Heart left ventricle (tissue), 16 donors: ENCODE data around the gene C4orf33. TPM values are rescaled to one million over a fixed set of nuclear protein-coding genes. Genes with fewer than 3 reads are reported as not detected.

Source experiments
- ATAC-seq, 4 donors: fragments of 200-7000 bp; cut with Tn5 transposase; one replicate each; pipeline ENCODE4 v1.9.1; 2020 to 2022; ENCODE audit warnings: moderate library complexity in 4 of 4, mild to moderate bottlenecking in 3 of 4, moderate number of reproducible peaks in 1 of 4
- DNase-seq, 5 donors: peaks; one replicate each; pipeline ENCODE4 v3.0.0-alpha.2; 2020
- H3K27ac ChIP-seq, 12 donors: fragments of 200-600 bp; sonication (generic) in 4 of 12; one replicate each; pipeline versions ENCODE4 v1.5.0 to v1.8.0; 2016 to 2022; ENCODE audit warnings: mild to moderate bottlenecking in 2 of 12
- H3K27me3 ChIP-seq, 9 donors: fragments of 200-600 bp; sonication (generic) in 2 of 9; one replicate each; pipeline versions ENCODE4 v1.5.1 to v1.8.0; 2016 to 2022; ENCODE audit warnings: mild to moderate bottlenecking in 3 of 9
- H3K36me3 ChIP-seq, 9 donors: fragments of 200-600 bp; sonication (generic) in 2 of 9; one replicate each; pipeline versions ENCODE4 v1.5.0 to v1.8.0; 2018 to 2022; ENCODE audit warnings: mild to moderate bottlenecking in 2 of 9
- H3K4me1 ChIP-seq, 12 donors: fragments of 200-600 bp; sonication (generic) in 4 of 12; one replicate each; pipeline versions ENCODE4 v1.5.0 to v1.8.0; 2016 to 2022; ENCODE audit warnings: mild to moderate bottlenecking in 3 of 12
- H3K4me3 ChIP-seq, 12 donors: fragments of 200-600 bp; sonication (generic) in 4 of 12; one replicate each; pipeline versions ENCODE4 v1.5.0 to v1.8.0; 2017 to 2022; ENCODE audit warnings: mild to moderate bottlenecking in 9 of 12, moderate library complexity in 4 of 12
- H3K9me3 ChIP-seq, 12 donors: fragments of 200-600 bp; sonication (generic) in 4 of 12; one replicate each; pipeline versions ENCODE4 v1.5.0 to v1.8.0; 2016 to 2022; ENCODE audit warnings: mild to moderate bottlenecking in 1 of 12
- POLR2A ChIP-seq, 2 donors: fragments of 450-650 bp; IDR thresholded peaks; one replicate each; pipeline ENCODE4 v1.6.1; 2017; ENCODE audit warnings: antibody characterized with exemption in 2 of 2, mild to moderate bottlenecking in 2 of 2, moderate library complexity in 2 of 2
- WGBS, 4 donors: extraction: QIAGEN DNeasy Blood & Tissue Kit in 2 of 4; methylation state at CpG; one replicate each; pipeline versions ENCODE4 v1.1.5 to v1.1.7; 2013 to 2018; 5-methylcytosine and 5-hydroxymethylcytosine counted together
- intact Hi-C, 10 donors: fragments of 100-400 bp; cut with DNase I; formaldehyde crosslinking; loops; one replicate each; pipeline versions ENCODE4 v1.11.1 to v1.14.2; 2022
- long read RNA-seq, 3 donors: library from polyadenylated mRNA; unstranded; transcript quantifications; one replicate each; pipeline ENCODE4 v2.0.0, GENCODE V29; 2020 to 2021
- polyA plus RNA-seq, 2 donors: library from polyadenylated mRNA; stranded (reverse); fragments of 200-250 nt; gene quantifications; one replicate each; pipeline ENCODE4 v1.2.3, GENCODE V29; 2013
- total RNA-seq, 9 donors: library from RNA; depleted of rRNA in 2 of 9; stranded (reverse); fragments of >200 nt in 2 of 9; fragmentation: NEBNext Ultra II Directional in 3 of 9; extraction: Animal tissue kit (Norgen Biotek cat#: 25700) in 3 of 9; gene quantifications; one replicate each; pipeline versions ENCODE4 v1.1.0 to v1.2.4, GENCODE V29; 2016 to 2023
- TF ChIP-seq, protein P1 (sequence below), 12 donors: fragments of 200-600 bp; sonication (generic) in 4 of 12; IDR thresholded peaks; one replicate each; pipeline versions ENCODE4 v1.5.0 to v1.8.0; 2018 to 2022; ENCODE audit warnings: antibody characterized with exemption in 12 of 12, mild to moderate bottlenecking in 5 of 12
- donor health status: ischemic (EF 13 %, LVEDD 7.1; RV severe dilation, severe dysfunction).
- donor health status: healthy with polysubstance abuse.
- donor health status: DM: no; HTN: yes; CAD: no.
- donor health status: DM: no; HTN: no; CAD: no.
- donor health status: ischemic (EF 25% LVEDD 6.9; RV normal size, moderate dysfunction).
- donor health status: ischemic (EF 25% LVEDD 5.7; RV mildly dilated, moderate dysfunction).
- donor health status: healthy.
- donor health status: DM: yes; HTN: yes; CAD: no.
- donor health status: ischemic (EF 35%, LVEDD 5.7; RV mildly dilated, moderate dysfunction).
- donor health status: nonischemic (EF 11% LVEDD 7.7; RV severe dilation, severe dysfunction).
- donor health status: DM: yes; HTN: yes; CAD: no.
- donor health status: PGD.
- donor health status: ischemic (EF 29% LVEDD 5.4; RV normal size, mild dysfunction).
- donor health status: nonischemic (EF 23%, LVEDD 6.1; RV moderate dilation, normal function).

C4orf33 gene
- 10 to 100 TPM in 1 of 9 donors, 1 to 10 TPM in 8; 2.8 to 11.7 (median 4.3) TPM for total RNA-seq
- polyA plus RNA-seq = 1 to 10 TPM; 3.8 to 4.4 TPM
- long read RNA-seq, donor 1, full-length matches to known transcripts = 3 of 6 reads
- long read RNA-seq, donor 1, partial matches to known transcripts = 0 of 6 reads
- long read RNA-seq, donor 1, other reads (novel, unspliced or antisense) = 3 of 6 reads
- long read RNA-seq, donor 2, full-length matches to known transcripts = 7 of 9 reads
- long read RNA-seq, donor 2, partial matches to known transcripts = 1 of 9 reads
- long read RNA-seq, donor 2, other reads (novel, unspliced or antisense) = 1 of 9 reads
- long read RNA-seq, donor 3, partial matches to known transcripts = 0 of 5 reads
- long read RNA-seq, donor 3, other reads (novel, unspliced or antisense) = 5 of 5 reads

GRCh38 chr4:129095811-129096454 lies at the start of gene C4orf33:
Gene C4orf33 (plus strand): TSS chr4:129096152. CDS start chr4:129102611, 6,459 bp downstream.
- intact Hi-C loops = loop anchor here in 2 of 10 donors (10.0 kb wide), 2 partner anchors 281 to 811 kb away; partner anchors contain the start of gene PGRMC2 (in 1 of the 2)
- peak in 1 of 2 donors; percentile 38 for TF ChIP-seq POLR2A (IDR thresholded peaks at IDR 0.05)
- TF ChIP-seq, protein P1, sequence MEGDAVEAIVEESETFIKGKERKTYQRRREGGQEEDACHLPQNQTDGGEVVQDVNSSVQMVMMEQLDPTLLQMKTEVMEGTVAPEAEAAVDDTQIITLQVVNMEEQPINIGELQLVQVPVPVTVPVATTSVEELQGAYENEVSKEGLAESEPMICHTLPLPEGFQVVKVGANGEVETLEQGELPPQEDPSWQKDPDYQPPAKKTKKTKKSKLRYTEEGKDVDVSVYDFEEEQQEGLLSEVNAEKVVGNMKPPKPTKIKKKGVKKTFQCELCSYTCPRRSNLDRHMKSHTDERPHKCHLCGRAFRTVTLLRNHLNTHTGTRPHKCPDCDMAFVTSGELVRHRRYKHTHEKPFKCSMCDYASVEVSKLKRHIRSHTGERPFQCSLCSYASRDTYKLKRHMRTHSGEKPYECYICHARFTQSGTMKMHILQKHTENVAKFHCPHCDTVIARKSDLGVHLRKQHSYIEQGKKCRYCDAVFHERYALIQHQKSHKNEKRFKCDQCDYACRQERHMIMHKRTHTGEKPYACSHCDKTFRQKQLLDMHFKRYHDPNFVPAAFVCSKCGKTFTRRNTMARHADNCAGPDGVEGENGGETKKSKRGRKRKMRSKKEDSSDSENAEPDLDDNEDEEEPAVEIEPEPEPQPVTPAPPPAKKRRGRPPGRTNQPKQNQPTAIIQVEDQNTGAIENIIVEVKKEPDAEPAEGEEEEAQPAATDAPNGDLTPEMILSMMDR (IDR thresholded peaks at IDR 0.05) = no peak
- peak in 3 of 4 donors; percentile 40 to 57 (median 49) for ATAC-seq
- H3K27ac ChIP-seq = peak within 1 kb of the TSS; percentile 35 to 95 (median 83)
- no peaks in the 10 kb centered on the region for H3K9me3 ChIP-seq
- peaks cover 0 to 39% (median 23%) of the 10 kb centered on the region in 12 donors for H3K4me1 ChIP-seq
- no peaks in the 10 kb centered on the region for H3K36me3 ChIP-seq
- 8 to 13% (median 9%) methylated on average over 14 of the region's 14 CpGs for WGBS, 4 donors
- peak within 1 kb of the TSS; percentile 33 to 70 (median 58) for H3K4me3 ChIP-seq
- no peaks in the 10 kb centered on the region for H3K27me3 ChIP-seq
- peak; percentile 60 to 77 (median 69) for DNase-seq

DNA sequence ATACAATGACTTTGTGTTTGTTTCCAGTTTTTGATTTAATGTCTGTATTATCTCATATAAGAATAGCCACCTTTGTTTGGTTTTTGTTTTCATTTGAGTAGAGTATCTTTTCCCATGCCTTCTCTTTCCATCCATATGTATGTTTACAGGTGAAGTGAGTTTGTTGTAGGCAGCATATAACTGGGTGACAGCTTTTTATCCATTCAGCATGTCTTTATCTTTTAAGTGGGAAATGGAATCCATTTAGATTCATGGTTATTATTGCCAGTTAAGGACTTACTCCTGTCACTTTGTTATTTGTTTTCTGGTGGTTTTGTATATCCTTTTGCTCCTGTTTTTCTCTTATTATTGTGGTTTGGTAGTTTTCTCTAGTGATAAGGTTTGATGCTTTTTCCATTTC lies 36.9 kb upstream of the C4orf33 start:
- H3K9me3 ChIP-seq = peaks cover 0 to 100% (median 69%) of the 10 kb centered on the region in 12 donors
- no peaks in the 10 kb centered on the region for H3K27me3 ChIP-seq
- intact Hi-C loops = no loop called here
- ATAC-seq (no peak), DNase-seq (no peak)
- H3K27ac ChIP-seq = no peak overlapping the region
- no peaks in the 10 kb centered on the region for H3K4me1 ChIP-seq
- no peak for TF ChIP-seq POLR2A (IDR thresholded peaks at IDR 0.05)
- TF ChIP-seq, protein P1 (IDR thresholded peaks at IDR 0.05) = no peak
- no peak overlapping the region for H3K4me3 ChIP-seq
- H3K36me3 ChIP-seq = peaks cover 0 to 22% (median 0%) of the 10 kb centered on the region in 9 donors

DNA sequence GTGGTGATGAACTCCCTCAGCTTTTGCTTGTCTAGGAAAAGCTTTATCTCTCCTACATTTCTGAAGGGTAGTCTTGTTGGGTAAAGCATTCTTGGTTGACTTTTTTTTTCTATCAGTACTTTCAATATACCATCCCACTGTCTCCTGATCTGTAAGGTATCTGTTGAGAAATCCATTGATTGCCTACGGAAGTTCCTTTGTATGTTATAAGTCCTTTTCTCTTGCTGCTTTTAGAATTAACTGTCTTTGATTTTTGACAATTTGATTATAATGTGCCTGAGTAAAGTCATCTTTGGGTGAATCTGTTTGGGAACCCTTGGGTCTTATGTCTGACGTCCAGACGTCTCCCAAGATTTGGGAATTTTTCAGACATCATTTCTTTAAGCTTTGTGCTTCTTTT lies 33.4 kb upstream of the C4orf33 start:
- Histone ChIP-seq H3K27ac (no peak overlapping the region), H3K4me3 (no peak overlapping the region), H3K36me3 (peaks cover 0 to 22% (median 0%) of the 10 kb centered on the region in 9 donors), H3K27me3 (no peaks in the 10 kb centered on the region), H3K9me3 (peaks cover 0 to 86% (median 53%) of the 10 kb centered on the region in 12 donors), H3K4me1 (no peaks in the 10 kb centered on the region)
- intact Hi-C loops = no loop called here
- TF ChIP-seq POLR2A (IDR thresholded peaks at IDR 0.05) = no peak
- TF ChIP-seq, protein P1 (IDR thresholded peaks at IDR 0.05) = no peak
- 97 to 98% (median 98%) methylated on average over 3 of the region's 3 CpGs for WGBS, 4 donors
- no peak for DNase-seq
- no peak for ATAC-seq

DNA sequence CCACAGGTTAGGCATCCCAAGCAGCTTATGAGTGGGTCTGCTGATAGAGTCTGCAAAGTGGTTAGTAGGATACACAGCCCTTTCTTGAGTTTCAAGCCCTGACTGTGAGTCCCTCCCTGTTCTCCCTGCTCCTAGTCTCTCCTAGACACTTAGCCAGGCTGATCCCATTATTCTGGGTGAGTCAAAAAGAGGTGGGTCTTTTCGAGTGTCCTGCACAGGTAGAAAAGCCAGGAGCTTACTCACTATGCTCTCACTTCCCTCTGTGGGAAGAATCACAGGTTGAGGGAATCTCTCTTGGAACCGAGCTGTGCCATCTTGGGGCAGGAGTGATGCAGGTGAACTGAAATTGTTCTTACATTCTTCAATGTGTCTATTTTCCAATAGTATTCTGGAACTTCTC lies 32.3 kb upstream of the C4orf33 start:
- ATAC-seq (no peak), DNase-seq (no peak)
- Histone ChIP-seq H3K27me3 (no peaks in the 10 kb centered on the region), H3K4me1 (no peaks in the 10 kb centered on the region), H3K36me3 (peaks cover 0 to 22% (median 0%) of the 10 kb centered on the region in 9 donors), H3K27ac (no peak overlapping the region), H3K4me3 (no peak overlapping the region), H3K9me3 (peaks cover 0 to 85% (median 44%) of the 10 kb centered on the region in 12 donors)
- intact Hi-C loops = no loop called here
- TF ChIP-seq POLR2A (IDR thresholded peaks at IDR 0.05) = no peak
- TF ChIP-seq, protein P1 (IDR thresholded peaks at IDR 0.05) = no peak
- 96 to 100% (median 99%) methylated on average over 2 of the region's 2 CpGs for WGBS, 4 donors
